BLaER1 (cell line): ENCODE results near the gene IGLL1.
"Not testable (repeated sequence)": the region's sequence is repeated elsewhere in the genome, so short reads cannot be mapped to it uniquely, and the experiment has no call there.

Experiments
- H3K27ac ChIP-seq: shearing (Covaris generic); formaldehyde crosslinking; 2 replicates; pipeline ENCODE4 v1.8.1; 2022
- H3K27me3 ChIP-seq: shearing (Covaris generic); formaldehyde crosslinking; 2 replicates; pipeline ENCODE4 v1.8.1; 2022
- H3K36me3 ChIP-seq: shearing (Covaris generic); formaldehyde crosslinking; 2 replicates; pipeline ENCODE4 v1.8.1; 2022
- H3K4me1 ChIP-seq: shearing (Covaris generic); formaldehyde crosslinking; 2 replicates; pipeline ENCODE4 v1.8.1; 2022
- H3K4me2 ChIP-seq: shearing (Covaris generic); formaldehyde crosslinking; 2 replicates; pipeline ENCODE4 v1.8.1; 2022
- H3K4me3 ChIP-seq: shearing (Covaris generic); formaldehyde crosslinking; 2 replicates; pipeline ENCODE4 v1.8.1; 2022
- H3K9ac ChIP-seq: shearing (Covaris generic); formaldehyde crosslinking; 2 replicates; pipeline ENCODE4 v1.8.1; 2022
- H3K9me3 ChIP-seq: shearing (Covaris generic); formaldehyde crosslinking; 2 replicates; pipeline ENCODE4 v1.8.1; 2022
- H4K20me1 ChIP-seq: shearing (Covaris generic); formaldehyde crosslinking; 2 replicates; pipeline ENCODE4 v1.8.1; 2022
- Cebpa-rat ChIP-seq: shearing (Covaris generic); IDR thresholded peaks from 2 replicates; pipeline ENCODE4 v1.8.1; 2022

Gene IGLL1

GRCh38 chr22:23537416-23537815, 42.7 kb downstream of the IGLL1 start:
- Histone ChIP-seq H3K27me3 (no peaks in the 10 kb centered on the region), H3K27ac (peak overlapping the region; percentile 73), H3K4me2 (peak overlapping the region; percentile 92), H3K9ac (peak overlapping the region; percentile 69), H3K9me3 (no peaks in the 10 kb centered on the region), H4K20me1 (no peaks in the 10 kb centered on the region), H3K36me3 (no peaks in the 10 kb centered on the region), H3K4me3 (peak overlapping the region; percentile 50), H3K4me1 (peaks cover 79% of the 10 kb centered on the region)
- TF ChIP-seq Cebpa-rat, result no peak

GRCh38 chr22:23536821-23537345, 43.2 kb downstream of the IGLL1 start:
- Histone ChIP-seq H4K20me1 (no peaks in the 10 kb centered on the region), H3K4me1 (peaks cover 79% of the 10 kb centered on the region), H3K4me3 (peak overlapping the region; percentile 50), H3K36me3 (no peaks in the 10 kb centered on the region), H3K4me2 (peak overlapping the region; percentile 92), H3K9me3 (no peaks in the 10 kb centered on the region), H3K27me3 (no peaks in the 10 kb centered on the region), H3K9ac (peak overlapping the region; percentile 69), H3K27ac (peak overlapping the region; percentile 73)
- TF ChIP-seq Cebpa-rat, result no peak

GRCh38 chr22:23535790-23536661, 44.1 kb downstream of the IGLL1 start:
- peak overlapping the region; percentile 73 for H3K27ac ChIP-seq
- peak overlapping the region; percentile 48 for H3K9ac ChIP-seq
- peaks cover 79% of the 10 kb centered on the region for H3K4me1 ChIP-seq
- H3K36me3 ChIP-seq, H4K20me1 ChIP-seq, H3K9me3 ChIP-seq, H3K27me3 ChIP-seq, H3K4me3 ChIP-seq: not testable (repeated sequence)
- peak overlapping the region; percentile 92 for H3K4me2 ChIP-seq

GRCh38 chr22:23534851-23535717, 45.0 kb downstream of the IGLL1 start:
- Histone ChIP-seq H3K4me2 (peak overlapping the region; percentile 92), H3K4me1 (peaks cover 79% of the 10 kb centered on the region), H3K9me3 (no peaks in the 10 kb centered on the region), H3K9ac (peak overlapping the region; percentile 39), H4K20me1 (no peaks in the 10 kb centered on the region), H3K36me3 (no peaks in the 10 kb centered on the region), H3K27ac (peak overlapping the region; percentile 73), H3K27me3 (no peaks in the 10 kb centered on the region), H3K4me3 (no peak overlapping the region)
- TF ChIP-seq Cebpa-rat, result no peak

GRCh38 chr22:23534201-23534850, 45.8 kb downstream of the IGLL1 start:
- H4K20me1 ChIP-seq, result no peaks in the 10 kb centered on the region
- no peaks in the 10 kb centered on the region for H3K36me3 ChIP-seq
- H3K4me2 ChIP-seq, result peak overlapping the region; percentile 92
- H3K9ac ChIP-seq, result no peak overlapping the region
- TF ChIP-seq Cebpa-rat, result no peak
- no peaks in the 10 kb centered on the region for H3K27me3 ChIP-seq
- no peak overlapping the region for H3K4me3 ChIP-seq
- H3K27ac ChIP-seq, result peak overlapping the region; percentile 73
- H3K9me3 ChIP-seq, result no peaks in the 10 kb centered on the region
- peaks cover 75% of the 10 kb centered on the region for H3K4me1 ChIP-seq

- no peak for TF ChIP-seq Cebpa-rat
- Histone ChIP-seq H3K4me3 (no peak overlapping the region), H3K9ac (0 out of 2 replicates have a peak overlapping the region, but pooled peaks have one; percentile 71), H3K4me2 (peak overlapping the region; percentile 92), H3K27ac (peak overlapping the region; percentile 75), H3K27me3 (no peaks in the 10 kb centered on the region), H3K9me3 (no peaks in the 10 kb centered on the region), H3K4me1 (peaks cover 69% of the 10 kb centered on the region), H3K36me3 (no peaks in the 10 kb centered on the region), H4K20me1 (no peaks in the 10 kb centered on the region)
Measured at GRCh38 chr22:23533771-23534191, 46.3 kb downstream of the IGLL1 start.

- H3K9ac ChIP-seq, result peak overlapping the region; percentile 71
- peak overlapping the region; percentile 75 for H3K27ac ChIP-seq
- no peaks in the 10 kb centered on the region for H3K9me3 ChIP-seq
- no peak for TF ChIP-seq Cebpa-rat
- H3K36me3 ChIP-seq, result no peaks in the 10 kb centered on the region
- no peaks in the 10 kb centered on the region for H3K27me3 ChIP-seq
- peaks cover 65% of the 10 kb centered on the region for H3K4me1 ChIP-seq
- no peaks in the 10 kb centered on the region for H4K20me1 ChIP-seq
- peak overlapping the region; percentile 92 for H3K4me2 ChIP-seq
- no peak overlapping the region for H3K4me3 ChIP-seq
Measured at GRCh38 chr22:23533328-23533762, 46.7 kb downstream of the IGLL1 start.

GRCh38 chr22:23532731-23533130, 47.4 kb downstream of the IGLL1 start:
- Histone ChIP-seq H4K20me1 (no peaks in the 10 kb centered on the region), H3K27me3 (no peaks in the 10 kb centered on the region), H3K36me3 (no peaks in the 10 kb centered on the region), H3K27ac (peak overlapping the region; percentile 75), H3K4me3 (no peak overlapping the region), H3K9ac (peak overlapping the region; percentile 71), H3K4me1 (peaks cover 59% of the 10 kb centered on the region), H3K4me2 (peak overlapping the region; percentile 92), H3K9me3 (no peaks in the 10 kb centered on the region)
- no peak for TF ChIP-seq Cebpa-rat

- Histone ChIP-seq H3K4me1 (peaks cover 53% of the 10 kb centered on the region), H3K9ac (no peak overlapping the region), H3K36me3 (no peaks in the 10 kb centered on the region), H3K4me2 (peak overlapping the region; percentile 92), H3K4me3 (no peak overlapping the region), H3K27ac (peak overlapping the region; percentile 75; the same call in 1 of the 2 replicates), H3K27me3 (no peaks in the 10 kb centered on the region), H4K20me1 (no peaks in the 10 kb centered on the region), H3K9me3 (no peaks in the 10 kb centered on the region)
- TF ChIP-seq Cebpa-rat, result no peak
Measured at GRCh38 chr22:23531966-23532705, 48.0 kb downstream of the IGLL1 start.
